ENCODE results near the gene DNM1.
"Not testable (repeated sequence)": the region's sequence is repeated elsewhere in the genome, so short reads cannot be mapped to it uniquely, and the experiment has no call there.

DNM1 gene

DNA sequence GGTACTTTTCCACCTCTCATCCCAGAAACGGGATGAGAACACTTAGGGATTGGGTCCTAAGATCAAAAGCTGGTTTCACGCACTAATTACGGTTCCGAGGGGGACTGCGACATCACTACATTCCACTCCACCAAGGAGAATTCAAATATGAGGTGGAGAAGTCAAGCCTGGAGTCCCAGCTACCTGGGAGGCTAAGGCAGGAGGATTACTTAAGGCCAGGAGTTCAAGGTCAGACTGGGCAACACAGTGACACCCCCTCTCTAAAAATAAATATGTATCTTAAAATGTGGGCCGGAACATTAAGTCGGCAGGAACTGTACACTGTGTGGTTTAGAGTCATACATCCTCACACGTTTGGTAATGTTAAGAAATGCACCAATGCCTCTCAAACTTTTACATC, 71.1 kb downstream of the DNM1 start:
- FAIRE-seq: no peak
- no peak for DNase-seq (ENCODE audit: insufficient read length, low spot score)

GRCh38 chr9:128275198-128276007, 72.2 kb downstream of the DNM1 start, which contains the start of gene GOLGA2:
TSS of gene GOLGA2 (minus strand) at chr9:128276007. CDS start at chr9:128275976, 31 bp downstream.
- peak; percentile 70 for DNase-seq (ENCODE audit: insufficient read length, low spot score)
- FAIRE-seq: no peak

GRCh38 chr9:128276008-128276573, 72.9 kb downstream of the DNM1 start, which contains the start of gene SWI5:
TSS of gene SWI5 (plus strand) at chr9:128276276.
- FAIRE-seq: peak; percentile 97

GRCh38 chr9:128276574-128277270, 73.5 kb downstream of the DNM1 start:
- no peak for FAIRE-seq
- DNase-seq (ENCODE audit: insufficient read length, low spot score): no peak

More at GRCh38 chr9:128276008-128276573, 72.9 kb downstream of the DNM1 start, which contains the start of gene SWI5:
- peak; percentile 90 for DNase-seq (ENCODE audit: insufficient read length, low spot score)

DNA sequence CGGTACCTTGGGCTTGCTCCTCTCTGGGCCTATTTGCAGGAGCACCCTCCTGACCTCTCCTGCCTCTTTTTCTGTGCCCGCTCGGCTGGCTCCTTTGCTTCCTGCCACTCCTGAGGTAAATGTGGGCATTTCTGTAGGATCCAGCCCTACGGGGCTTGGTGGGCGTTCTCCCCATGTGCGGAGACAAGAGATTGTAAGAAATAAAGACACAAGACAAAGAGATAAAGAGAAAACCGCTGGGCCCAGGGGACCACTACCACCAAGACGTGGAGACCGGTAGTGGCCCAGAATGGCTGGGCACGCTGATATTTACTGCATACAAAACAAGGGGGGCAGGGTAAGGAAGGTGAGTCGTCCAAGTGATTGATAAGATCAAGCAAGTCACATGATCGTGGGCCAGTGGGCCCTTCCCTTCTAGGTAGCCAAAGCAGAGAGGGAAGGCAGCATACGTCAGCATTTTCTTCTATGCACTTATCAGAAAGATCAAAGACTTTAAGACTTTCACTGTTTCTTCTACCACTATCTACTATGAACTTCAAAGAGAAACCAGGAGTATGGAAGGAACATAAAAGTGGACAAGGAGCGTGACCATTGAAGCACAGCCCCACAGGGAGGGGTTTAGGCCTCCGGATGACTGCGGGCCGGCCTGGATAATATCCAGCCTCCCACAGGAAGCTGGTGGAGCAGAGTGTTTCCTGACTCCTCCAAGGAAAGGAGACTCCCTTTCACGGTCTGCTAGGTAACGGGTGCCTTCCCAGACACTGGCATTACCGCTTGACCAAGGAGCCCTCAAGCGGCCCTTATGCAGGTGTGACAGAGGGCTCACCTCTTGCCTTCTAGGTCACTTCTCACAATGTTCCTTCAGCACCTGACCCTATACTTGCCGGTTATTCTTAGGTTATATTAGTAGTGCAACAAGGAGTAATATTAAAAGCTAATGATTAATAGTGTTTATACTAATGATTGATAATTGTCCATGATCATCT, 76.2 kb downstream of the DNM1 start:
- DNase-seq (ENCODE audit: insufficient read length, low spot score); FAIRE-seq: not testable (repeated sequence)

DNA sequence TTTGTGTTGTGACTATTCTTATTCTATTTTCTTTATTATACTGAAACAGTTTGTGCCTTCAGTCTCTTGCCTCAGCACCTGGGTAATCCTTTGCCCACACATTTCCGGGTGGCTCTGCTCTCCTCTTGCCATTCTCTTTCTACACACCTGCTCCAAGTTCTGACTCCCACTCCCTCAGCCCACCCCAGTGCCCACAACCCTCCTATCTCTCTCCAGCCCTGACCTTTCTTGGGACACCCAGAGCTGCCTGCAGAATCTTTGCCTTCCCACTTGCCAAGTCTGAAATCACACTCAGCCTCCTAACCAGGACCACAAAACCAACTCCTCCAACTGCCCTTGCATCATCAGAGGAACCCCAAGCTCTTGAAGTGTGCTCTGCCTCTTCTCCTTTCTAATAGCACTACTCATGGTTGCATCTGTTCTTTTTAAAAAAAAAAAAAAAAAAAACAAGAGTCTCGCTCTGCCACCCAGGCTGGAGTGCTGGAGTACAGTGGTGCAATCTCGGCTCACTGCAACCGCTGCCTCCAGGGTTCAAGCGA, 77.0 kb downstream of the DNM1 start:
- no peak for FAIRE-seq
- DNase-seq (ENCODE audit: insufficient read length, low spot score): no peak

GRCh38 chr9:128282500-128282899, 79.3 kb downstream of the DNM1 start:
- DNase-seq (ENCODE audit: insufficient read length, low spot score) (no peak), FAIRE-seq (no peak)

DNA sequence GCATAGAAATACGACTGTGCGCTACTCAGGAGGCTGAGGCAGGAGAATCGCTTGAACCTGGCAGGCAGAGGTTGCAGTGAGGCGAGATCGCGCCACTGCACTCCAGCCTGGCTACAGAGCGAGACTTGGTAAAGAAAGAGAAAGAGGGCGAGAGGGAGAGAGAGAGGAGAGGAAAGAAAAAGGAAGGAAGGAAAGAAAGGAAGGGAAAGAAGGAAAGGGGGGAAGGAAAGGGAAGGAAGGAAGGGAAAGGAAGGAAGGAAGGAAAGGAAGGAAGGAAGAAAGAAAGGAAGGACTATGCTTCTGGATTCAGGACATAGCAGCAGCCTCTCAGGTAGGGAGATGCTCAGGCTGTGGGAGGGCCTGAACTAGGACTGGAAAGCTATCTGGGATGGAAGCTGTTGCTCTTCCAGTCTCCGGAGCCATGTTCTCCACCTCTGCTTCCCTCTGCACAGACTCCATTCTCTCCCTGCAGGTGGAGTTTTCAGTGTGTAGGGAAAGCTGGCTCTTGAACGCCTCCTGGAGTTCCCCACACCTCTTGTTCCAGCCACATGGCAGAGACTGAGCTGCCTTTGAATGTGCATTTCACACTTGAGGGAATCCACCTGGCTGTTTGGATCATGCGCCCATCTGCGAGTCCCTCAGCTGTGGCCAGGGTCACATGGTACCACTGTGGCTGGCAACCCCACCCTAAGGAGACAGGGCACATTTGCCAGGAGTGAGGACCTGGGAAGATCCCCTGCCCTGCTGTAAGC, 82.0 kb downstream of the DNM1 start:
- DNase-seq (ENCODE audit: insufficient read length, low spot score): no peak
- no peak for FAIRE-seq

DNA sequence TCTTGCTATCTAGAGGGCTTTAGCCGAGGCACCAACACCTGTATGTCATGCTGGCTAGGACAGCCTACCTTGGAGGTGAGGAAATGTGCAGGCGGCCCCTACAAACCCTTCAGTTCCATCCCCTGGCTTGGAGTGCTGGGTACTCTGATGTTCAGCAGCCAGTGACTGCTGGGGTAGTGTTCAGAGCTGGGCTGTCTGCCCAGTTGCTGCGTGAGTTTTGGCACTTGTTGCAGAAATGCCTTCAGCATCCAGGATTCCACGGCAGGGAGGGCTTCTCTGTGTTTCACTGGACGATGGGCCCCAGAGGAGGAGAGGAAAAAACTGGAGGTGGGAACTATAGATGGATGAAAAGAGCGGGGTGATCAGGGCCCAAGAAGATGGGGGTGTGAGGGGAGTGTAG, 83.3 kb downstream of the DNM1 start:
- FAIRE-seq: no peak

GRCh38 chr9:128288273-128289004, 85.3 kb downstream of the DNM1 start:
- no peak for DNase-seq (ENCODE audit: insufficient read length, low spot score)
- FAIRE-seq: no peak

More for the DNA sequence above, 83.3 kb downstream of the DNM1 start:
- no peak for DNase-seq (ENCODE audit: insufficient read length, low spot score)

- no peak for FAIRE-seq
- DNase-seq (ENCODE audit: insufficient read length, low spot score): no peak
Observed at GRCh38 chr9:128292009-128292408, 88.8 kb downstream of the DNM1 start.

- no peak for DNase-seq (ENCODE audit: insufficient read length, low spot score)
- FAIRE-seq: no peak
Observed at GRCh38 chr9:128293091-128293490, 89.9 kb downstream of the DNM1 start.

GRCh38 chr9:128294142-128294541, 91.0 kb downstream of the DNM1 start:
- no peak for DNase-seq (ENCODE audit: insufficient read length, low spot score)
- no peak for FAIRE-seq

GRCh38 chr9:128296340-128297220, 93.4 kb downstream of the DNM1 start:
- FAIRE-seq (no peak), DNase-seq (ENCODE audit: insufficient read length, low spot score) (no peak)

DNA sequence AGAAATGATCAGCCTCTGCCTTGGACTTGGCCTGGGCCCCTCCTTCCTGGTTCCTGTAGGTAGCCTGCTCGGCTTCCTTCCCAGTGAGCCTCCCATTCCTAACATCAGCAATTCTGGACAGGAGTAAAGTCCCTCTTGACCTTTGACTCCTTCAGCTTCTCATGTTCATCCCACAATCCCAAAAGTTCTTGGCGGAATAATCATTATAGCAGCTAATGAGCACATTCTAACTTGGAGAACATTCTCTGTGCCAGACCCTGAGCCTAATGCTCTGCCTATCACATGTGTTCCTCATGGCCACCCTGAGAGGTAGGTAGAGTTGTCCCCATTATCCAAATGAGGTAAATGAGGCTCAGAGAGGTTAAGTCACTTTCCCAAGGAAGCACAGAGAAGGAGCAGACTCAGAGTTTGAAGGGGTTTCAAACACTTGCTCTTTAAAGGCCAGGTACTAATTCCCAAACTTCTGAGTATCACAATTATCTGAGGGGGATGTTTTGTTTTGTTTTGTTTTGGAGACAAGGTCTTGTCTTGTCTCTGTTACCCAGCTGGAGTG, 94.1 kb downstream of the DNM1 start:
- FAIRE-seq (no peak), DNase-seq (ENCODE audit: insufficient read length, low spot score) (no peak)

DNA sequence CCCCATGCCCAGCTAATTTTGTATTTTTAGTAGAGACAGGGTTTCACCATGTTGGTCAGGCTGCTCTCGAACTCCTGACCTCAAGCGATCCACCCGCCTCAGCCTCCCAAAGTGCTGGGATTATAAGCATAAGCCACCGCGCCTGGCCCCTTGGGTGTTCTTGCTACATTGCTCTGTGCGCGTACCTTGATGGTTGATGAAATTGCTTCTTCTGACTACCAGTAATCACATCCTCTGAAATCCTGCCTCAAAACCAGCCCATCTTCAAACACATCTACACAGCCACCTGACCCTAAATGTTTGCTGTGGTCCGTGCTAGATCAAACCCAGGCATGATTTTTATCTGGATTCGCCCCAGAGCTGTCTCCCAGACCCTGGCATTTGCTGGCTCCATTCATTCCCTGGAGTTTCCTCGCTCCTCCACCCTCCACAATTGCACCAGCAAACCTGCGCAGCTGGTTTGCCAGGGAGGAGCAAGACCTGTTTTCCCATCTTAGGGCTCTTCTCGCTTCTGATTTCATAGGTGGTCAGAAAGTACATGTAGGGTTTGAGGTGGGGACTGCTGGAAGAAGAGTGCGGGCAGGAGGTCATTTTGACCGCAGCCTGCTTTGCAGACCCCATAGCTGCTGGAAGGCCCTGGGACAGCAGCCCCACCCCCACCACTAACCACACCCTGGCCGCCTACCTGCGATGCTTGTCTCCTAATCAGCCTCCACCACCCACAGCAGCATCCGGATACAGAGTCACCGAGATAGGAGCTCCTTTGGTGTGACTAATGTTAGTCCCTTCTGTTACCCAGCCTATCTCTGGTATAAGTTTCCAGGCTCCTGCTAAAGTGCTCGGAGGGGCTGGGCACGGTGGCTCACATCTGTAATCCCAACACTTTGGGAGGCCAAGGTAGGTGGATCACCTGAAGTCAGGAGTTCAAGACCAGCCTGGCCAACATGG, 95.6 kb downstream of the DNM1 start:
- FAIRE-seq (no peak), DNase-seq (ENCODE audit: insufficient read length, low spot score) (no peak)

All from GM19239 (cell line).